SK-N-MC (cell line): Measurements from ENCODE around the gene DLGAP1.

Source experiments
- DNase-seq: peaks from one replicate; pipeline ENCODE4 v3.0.0-alpha.2; 2011; ENCODE audit warnings: low read depth, low spot score
- H3K27ac ChIP-seq: fragments of 200-600 bp; sonication (generic); 2 replicates; pipeline ENCODE4 v1.5.1; 2016; ENCODE audit warnings: mixed run types
- H3K36me3 ChIP-seq: fragments of 200-600 bp; sonication (generic); 2 replicates; pipeline ENCODE4 v1.6.1; 2017; ENCODE audit warnings: antibody characterized with exemption, low read length, mixed read lengths; ENCODE audit not compliant: insufficient read depth
- H3K4me3 ChIP-seq: fragments of 200-600 bp; sonication (generic); 2 replicates; pipeline ENCODE4 v1.5.1; 2016
- H3K9ac ChIP-seq: fragments of 200-600 bp; sonication (generic); 2 replicates; pipeline ENCODE4 v1.8.0; 2017; ENCODE audit warnings: mixed run types, mixed read lengths; ENCODE audit not compliant: insufficient read length
- H3K9me3 ChIP-seq: fragments of 200-600 bp; sonication (generic); 2 replicates; pipeline ENCODE4 v1.6.1; 2017; ENCODE audit warnings: low read depth, mild to moderate bottlenecking, antibody characterized with exemption, low read length, moderate library complexity, mixed read lengths
- EZH2 ChIP-seq: fragments of 200-600 bp; sonication (generic); IDR thresholded peaks from one replicate; pipeline ENCODE4 v1.6.1; 2017; ENCODE audit warnings: antibody characterized with exemption
- FOXP2 ChIP-seq: optimal IDR thresholded peaks from 2 replicates; pipeline ENCODE3; 2011; ENCODE audit warnings: mild to moderate bottlenecking, moderate library complexity; ENCODE audit not compliant: insufficient read depth; ENCODE audit errors: extremely low read length, control extremely low read depth
- POLR2AphosphoS5 ChIP-seq: IDR thresholded peaks from 2 replicates; pipeline ENCODE4 v1.6.1; 2012; ENCODE audit warnings: mild to moderate bottlenecking, low read depth, low read length, borderline replicate concordance

Gene DLGAP1

DNA sequence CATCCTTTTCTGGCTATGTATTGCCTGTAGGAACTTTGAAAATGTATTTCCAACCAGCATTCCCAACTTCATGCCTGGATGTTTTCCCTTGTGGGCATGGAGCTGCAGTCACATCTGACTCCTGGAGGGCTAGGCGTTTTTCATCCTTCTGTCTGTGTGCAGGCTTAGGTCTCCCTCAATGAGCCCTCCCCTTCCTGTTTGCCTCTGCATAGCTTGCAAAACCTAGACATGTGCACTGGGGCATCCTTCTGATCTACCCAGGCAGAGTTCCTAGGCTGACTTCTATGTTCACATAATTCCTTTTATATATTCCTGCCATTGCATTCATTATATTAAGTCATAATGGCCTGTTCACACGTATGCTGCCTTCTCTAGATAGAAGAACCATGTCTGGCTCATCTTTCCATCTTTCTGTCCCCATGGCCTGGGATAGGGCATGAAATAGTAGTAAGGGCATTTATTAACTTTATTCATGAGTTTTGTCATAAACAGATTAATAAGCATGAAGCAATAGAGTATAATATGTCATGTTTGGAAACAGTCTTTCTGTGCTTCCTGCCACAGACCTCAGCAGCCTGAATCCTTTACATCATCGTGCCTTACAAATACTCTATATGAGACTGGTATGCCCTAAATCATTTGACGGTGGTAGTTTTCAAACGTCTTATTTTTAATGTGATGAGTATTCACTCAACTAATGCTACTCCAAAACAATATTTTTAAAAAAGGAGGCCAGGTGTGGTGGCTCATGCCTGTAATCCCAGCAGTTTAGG is 809.5 kb downstream of the DLGAP1 start:
- H3K9ac ChIP-seq, result no peak overlapping the region
- no peaks in the 10 kb centered on the region for H3K36me3 ChIP-seq
- no peak overlapping the region for H3K4me3 ChIP-seq
- DNase-seq, result no peak
- no peak overlapping the region for H3K27ac ChIP-seq
- no peak for TF ChIP-seq EZH2
- TF ChIP-seq POLR2AphosphoS5, result no peak
- no peak for TF ChIP-seq FOXP2
- H3K9me3 ChIP-seq, result no peaks in the 10 kb centered on the region

- no peak for DNase-seq
- no peak overlapping the region for H3K9ac ChIP-seq
- no peaks in the 10 kb centered on the region for H3K36me3 ChIP-seq
- no peaks in the 10 kb centered on the region for H3K9me3 ChIP-seq
- TF ChIP-seq FOXP2, result no peak
- TF ChIP-seq EZH2, result no peak
- TF ChIP-seq POLR2AphosphoS5, result no peak
- no peak overlapping the region for H3K4me3 ChIP-seq
- H3K27ac ChIP-seq, result no peak overlapping the region
These were observed 820.7 kb downstream of the DLGAP1 start for GRCh38 chr18:3634250-3634939.

DNA sequence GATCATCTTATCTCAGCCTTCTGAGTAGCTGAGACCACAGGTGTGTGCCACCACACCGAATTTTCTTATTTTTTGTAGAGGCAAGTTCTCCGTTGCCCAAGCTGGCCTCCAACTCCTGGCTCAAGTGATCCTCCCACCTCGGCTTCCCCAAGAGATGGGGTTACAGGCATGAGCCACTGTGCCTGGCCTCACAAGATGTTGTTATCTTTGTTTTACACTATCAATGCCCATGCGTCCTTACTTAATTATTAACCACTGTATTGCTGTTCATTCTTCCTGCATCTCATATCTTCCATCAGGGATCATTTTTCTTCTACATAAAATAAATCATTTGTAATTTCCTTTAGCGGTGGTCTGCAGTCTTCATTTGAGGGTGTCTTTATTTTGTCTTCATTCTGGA is 823.2 kb downstream of the DLGAP1 start:
- H3K9me3 ChIP-seq, result no peaks in the 10 kb centered on the region
- TF ChIP-seq POLR2AphosphoS5, result no peak
- no peak for TF ChIP-seq FOXP2
- TF ChIP-seq EZH2, result no peak
- DNase-seq, result no peak
- no peaks in the 10 kb centered on the region for H3K36me3 ChIP-seq
- no peak overlapping the region for H3K9ac ChIP-seq
- no peak overlapping the region for H3K4me3 ChIP-seq
- no peak overlapping the region for H3K27ac ChIP-seq

DNA sequence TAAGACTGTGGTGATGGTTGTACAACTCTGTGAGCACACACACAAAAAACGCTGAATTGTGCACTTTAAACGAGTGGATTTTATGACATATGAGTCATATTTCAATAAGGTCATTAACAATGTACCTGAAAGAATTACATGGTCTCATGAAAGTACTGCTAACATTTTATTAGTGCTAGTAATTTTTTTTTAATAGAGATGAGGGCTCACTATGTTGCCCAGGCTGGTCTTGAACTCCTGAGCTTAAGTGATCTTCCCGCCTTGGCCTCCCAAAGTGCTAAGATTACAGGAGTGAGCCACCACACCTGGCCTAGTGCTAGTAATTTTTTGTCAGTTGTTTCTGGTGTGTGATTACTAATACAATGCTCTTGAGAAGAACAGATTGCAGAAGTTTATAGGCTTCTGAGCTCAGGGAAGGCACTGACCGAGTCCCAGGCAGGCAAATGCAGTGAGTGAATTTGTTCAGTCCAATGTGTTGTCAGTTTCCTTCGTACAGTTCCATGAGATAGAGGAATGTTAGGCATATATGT is 828.1 kb downstream of the DLGAP1 start:
- TF ChIP-seq POLR2AphosphoS5 (no peak), EZH2 (no peak), FOXP2 (no peak)
- H3K9me3 ChIP-seq, result no peaks in the 10 kb centered on the region
- no peak overlapping the region for H3K4me3 ChIP-seq
- H3K9ac ChIP-seq, result no peak overlapping the region
- 0 out of 2 replicates have a peak overlapping the region, but pooled peaks have one; percentile 13 for H3K27ac ChIP-seq
- H3K36me3 ChIP-seq, result no peaks in the 10 kb centered on the region
- DNase-seq, result no peak

DNA sequence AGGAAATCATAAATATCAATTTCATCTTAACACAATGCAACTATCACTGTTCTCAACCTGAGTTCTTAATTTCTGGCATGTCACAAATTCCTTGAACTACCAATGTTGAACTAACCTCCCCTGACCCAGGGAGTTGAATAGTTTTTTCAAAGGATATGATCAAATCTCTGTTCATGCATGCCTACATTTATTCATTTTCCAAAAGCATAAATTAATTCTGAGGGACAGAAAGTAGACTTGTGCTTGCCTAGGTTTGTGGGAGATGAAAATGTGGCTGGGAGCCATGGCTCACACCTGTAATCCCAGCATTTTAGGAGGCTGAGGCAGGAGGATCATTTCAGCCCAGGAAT is 829.4 kb downstream of the DLGAP1 start:
- no peaks in the 10 kb centered on the region for H3K36me3 ChIP-seq
- DNase-seq, result no peak
- no peak overlapping the region for H3K4me3 ChIP-seq
- H3K9me3 ChIP-seq, result no peaks in the 10 kb centered on the region
- H3K9ac ChIP-seq, result no peak overlapping the region
- TF ChIP-seq EZH2 (no peak), POLR2AphosphoS5 (no peak), FOXP2 (no peak)
- peak overlapping the region; percentile 82 for H3K27ac ChIP-seq

DNA sequence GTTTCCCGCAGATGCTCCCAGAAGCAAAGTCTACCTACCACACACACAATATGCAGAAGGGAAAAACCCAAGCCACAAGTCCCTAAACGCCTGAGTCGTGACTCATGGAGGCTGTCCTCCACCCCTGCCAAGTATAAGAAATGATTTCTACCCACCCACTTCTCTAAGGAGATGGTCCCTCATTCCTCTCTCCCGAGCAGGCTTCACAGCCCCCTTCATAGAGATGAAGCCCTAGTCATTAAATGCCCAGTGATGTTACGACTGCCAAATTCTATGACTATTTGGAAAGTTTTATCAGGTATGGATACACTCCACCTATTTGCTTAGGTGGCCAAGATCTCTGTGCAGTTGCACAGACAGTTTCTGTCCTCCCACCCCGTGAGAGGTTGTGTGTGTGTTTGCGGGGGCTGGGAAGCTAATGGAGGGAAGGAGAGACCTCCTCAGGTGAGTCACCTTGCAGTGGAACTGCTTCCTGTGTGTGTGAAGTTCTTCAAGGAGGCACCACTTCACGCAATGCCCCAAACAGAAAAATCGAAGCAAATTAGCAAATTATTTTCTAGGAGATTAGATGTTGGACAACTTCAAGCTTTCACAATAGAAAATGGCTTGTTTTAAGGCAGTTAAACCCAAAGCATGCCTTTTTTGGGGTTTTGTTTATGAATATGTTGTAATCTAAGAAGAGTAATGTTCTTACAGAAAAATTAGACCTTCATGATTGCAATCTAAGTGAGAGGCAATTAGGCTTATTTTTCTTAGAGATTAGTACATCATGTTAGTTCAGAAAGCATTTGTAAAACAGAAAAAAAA is 830.0 kb downstream of the DLGAP1 start:
- Histone ChIP-seq H3K9ac (peak overlapping the region; percentile 44), H3K4me3 (no peak overlapping the region), H3K27ac (peak overlapping the region; percentile 82), H3K9me3 (no peaks in the 10 kb centered on the region), H3K36me3 (no peaks in the 10 kb centered on the region)
- DNase-seq, result no peak
- TF ChIP-seq POLR2AphosphoS5, result no peak
- TF ChIP-seq EZH2, result no peak
- TF ChIP-seq FOXP2, result no peak

DNA sequence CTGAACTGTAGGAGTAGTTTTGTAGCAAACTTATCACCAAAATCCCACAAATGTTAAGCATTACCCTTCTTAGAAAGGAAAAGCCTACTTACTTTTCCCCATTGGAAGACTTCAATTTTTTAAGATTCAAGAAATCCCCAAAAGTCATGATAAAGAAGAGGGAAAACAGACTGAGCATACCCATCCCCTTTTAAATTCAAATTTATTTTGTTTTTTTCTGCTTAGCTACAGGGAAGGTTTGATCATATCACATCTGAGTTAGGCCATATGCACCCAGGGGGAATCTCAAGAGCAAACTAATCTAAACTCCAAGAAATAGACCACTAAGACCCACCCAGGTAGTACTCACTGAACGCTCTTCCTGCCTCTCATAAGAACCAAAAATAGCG is 830.6 kb downstream of the DLGAP1 start:
- TF ChIP-seq POLR2AphosphoS5 (no peak), FOXP2 (no peak), EZH2 (no peak)
- Histone ChIP-seq H3K9ac (peak overlapping the region; percentile 44), H3K9me3 (no peaks in the 10 kb centered on the region), H3K27ac (peak overlapping the region; percentile 82), H3K36me3 (no peaks in the 10 kb centered on the region), H3K4me3 (no peak overlapping the region)
- DNase-seq, result no peak
